Measurements from ENCODE around the gene SLC1A2.

DNA sequence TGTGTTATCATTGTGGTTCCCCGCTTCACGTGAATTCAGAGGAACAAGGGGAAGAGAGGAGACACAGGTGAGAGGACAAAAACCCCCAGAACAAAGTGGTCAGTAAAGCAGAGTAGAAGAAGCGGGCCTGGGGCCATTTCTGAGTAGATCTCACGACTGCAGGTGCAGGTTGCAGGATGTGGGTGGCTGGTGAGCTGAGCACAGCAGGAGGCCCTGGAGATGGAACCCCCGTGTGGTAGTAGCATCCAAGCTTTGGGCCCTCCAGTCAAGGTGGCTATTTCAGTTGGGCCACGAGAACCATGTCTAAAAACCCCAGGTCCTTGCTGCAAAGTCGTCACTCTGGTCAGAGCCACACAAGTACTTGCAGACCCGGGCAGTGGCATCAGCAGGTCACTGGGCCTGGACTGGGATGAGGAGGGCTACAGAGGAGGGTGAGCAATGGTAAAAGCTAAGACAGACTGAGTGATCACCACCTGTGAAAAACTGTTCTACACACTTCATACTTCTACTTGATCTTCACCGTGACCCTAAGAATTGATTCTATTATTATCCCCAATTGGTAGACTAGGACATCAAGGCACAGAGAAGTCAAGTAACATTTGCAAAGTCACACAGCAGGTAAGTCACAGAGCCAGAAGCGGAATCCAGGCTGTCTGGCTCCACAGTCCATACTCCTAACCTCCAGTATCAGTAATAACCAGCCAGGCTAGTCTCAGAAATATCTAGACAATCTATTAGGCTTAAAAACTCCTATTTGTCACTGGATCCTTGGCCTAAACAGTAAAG is 43.8 kb downstream of the SLC1A2 start:
- TF ChIP-seq SIN3A (IDR thresholded peaks at IDR 0.05; ENCODE audit: low read depth), result no peak
- no peak for TF ChIP-seq EZH2phosphoT487 (IDR thresholded peaks at IDR 0.05; ENCODE audit: borderline replicate concordance)
- TF ChIP-seq, protein P1, sequence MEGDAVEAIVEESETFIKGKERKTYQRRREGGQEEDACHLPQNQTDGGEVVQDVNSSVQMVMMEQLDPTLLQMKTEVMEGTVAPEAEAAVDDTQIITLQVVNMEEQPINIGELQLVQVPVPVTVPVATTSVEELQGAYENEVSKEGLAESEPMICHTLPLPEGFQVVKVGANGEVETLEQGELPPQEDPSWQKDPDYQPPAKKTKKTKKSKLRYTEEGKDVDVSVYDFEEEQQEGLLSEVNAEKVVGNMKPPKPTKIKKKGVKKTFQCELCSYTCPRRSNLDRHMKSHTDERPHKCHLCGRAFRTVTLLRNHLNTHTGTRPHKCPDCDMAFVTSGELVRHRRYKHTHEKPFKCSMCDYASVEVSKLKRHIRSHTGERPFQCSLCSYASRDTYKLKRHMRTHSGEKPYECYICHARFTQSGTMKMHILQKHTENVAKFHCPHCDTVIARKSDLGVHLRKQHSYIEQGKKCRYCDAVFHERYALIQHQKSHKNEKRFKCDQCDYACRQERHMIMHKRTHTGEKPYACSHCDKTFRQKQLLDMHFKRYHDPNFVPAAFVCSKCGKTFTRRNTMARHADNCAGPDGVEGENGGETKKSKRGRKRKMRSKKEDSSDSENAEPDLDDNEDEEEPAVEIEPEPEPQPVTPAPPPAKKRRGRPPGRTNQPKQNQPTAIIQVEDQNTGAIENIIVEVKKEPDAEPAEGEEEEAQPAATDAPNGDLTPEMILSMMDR (IDR thresholded peaks at IDR 0.05 in 2 of 3, conservative IDR thresholded peaks at IDR 0.05 in 1 of 3; ENCODE audit: borderline replicate concordance in 1 of 3, insufficient read depth in 1 of 3, low read depth in 2 of 3, low read length in 2 of 3), result no peak
- TF ChIP-seq, protein P2, sequence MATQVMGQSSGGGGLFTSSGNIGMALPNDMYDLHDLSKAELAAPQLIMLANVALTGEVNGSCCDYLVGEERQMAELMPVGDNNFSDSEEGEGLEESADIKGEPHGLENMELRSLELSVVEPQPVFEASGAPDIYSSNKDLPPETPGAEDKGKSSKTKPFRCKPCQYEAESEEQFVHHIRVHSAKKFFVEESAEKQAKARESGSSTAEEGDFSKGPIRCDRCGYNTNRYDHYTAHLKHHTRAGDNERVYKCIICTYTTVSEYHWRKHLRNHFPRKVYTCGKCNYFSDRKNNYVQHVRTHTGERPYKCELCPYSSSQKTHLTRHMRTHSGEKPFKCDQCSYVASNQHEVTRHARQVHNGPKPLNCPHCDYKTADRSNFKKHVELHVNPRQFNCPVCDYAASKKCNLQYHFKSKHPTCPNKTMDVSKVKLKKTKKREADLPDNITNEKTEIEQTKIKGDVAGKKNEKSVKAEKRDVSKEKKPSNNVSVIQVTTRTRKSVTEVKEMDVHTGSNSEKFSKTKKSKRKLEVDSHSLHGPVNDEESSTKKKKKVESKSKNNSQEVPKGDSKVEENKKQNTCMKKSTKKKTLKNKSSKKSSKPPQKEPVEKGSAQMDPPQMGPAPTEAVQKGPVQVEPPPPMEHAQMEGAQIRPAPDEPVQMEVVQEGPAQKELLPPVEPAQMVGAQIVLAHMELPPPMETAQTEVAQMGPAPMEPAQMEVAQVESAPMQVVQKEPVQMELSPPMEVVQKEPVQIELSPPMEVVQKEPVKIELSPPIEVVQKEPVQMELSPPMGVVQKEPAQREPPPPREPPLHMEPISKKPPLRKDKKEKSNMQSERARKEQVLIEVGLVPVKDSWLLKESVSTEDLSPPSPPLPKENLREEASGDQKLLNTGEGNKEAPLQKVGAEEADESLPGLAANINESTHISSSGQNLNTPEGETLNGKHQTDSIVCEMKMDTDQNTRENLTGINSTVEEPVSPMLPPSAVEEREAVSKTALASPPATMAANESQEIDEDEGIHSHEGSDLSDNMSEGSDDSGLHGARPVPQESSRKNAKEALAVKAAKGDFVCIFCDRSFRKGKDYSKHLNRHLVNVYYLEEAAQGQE (IDR thresholded peaks at IDR 0.05; ENCODE audit: low read depth), result no peak
- TF ChIP-seq, protein P3, sequence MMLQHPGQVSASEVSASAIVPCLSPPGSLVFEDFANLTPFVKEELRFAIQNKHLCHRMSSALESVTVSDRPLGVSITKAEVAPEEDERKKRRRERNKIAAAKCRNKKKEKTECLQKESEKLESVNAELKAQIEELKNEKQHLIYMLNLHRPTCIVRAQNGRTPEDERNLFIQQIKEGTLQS (IDR thresholded peaks at IDR 0.05), result no peak

Measured in HCT116 (cell line).